HepG2 (cell line): ENCODE data around the gene ZNF683. TPM values are rescaled to one million over a fixed set of nuclear protein-coding genes. Genes with fewer than 3 reads are reported as not detected.
A peak's percentile ranks its signal among the peaks of the same experiment; 100 is the strongest.

Experiments used
- ATAC-seq: fragments of 200-7000 bp; cut with Tn5 transposase; 3 replicates; pipeline ENCODE4 v1.9.1; 2020; ENCODE audit warnings: mild to moderate bottlenecking, moderate library complexity
- BruUV-seq: library from RNA; stranded (reverse); fragments of 400-500 nt; replicated peaks from 2 replicates; lab custom pipeline; 2021; lab: Mats Ljungman, UMichigan
- CTCF ChIA-PET: fragments of 300-600 bp; formaldehyde crosslinking; extraction: SDS; loops from one replicate; lab custom pipeline; 2021; ENCODE audit warnings: low total read pairs, inconsistent platforms, low intra/inter-chr PET ratio; lab: Yijun Ruan, JAX
- POLR2A ChIA-PET: fragments of 350-600 bp; sonication (Branson Sonifier 250); formaldehyde crosslinking; loops from one replicate; lab custom pipeline; 2020; ENCODE audit warnings: antibody characterized with exemption, inconsistent platforms; lab: Yijun Ruan, JAX
- DNase-seq: peaks from one replicate; pipeline ENCODE4 v3.0.0-alpha.2; 2015; ENCODE audit warnings: low spot score
- FAIRE-seq: peaks from 3 replicates; lab custom pipeline; 2011; peaks lifted over from hg19 to GRCh38; lab: Jason Lieb, UNC
- H2AFZ ChIP-seq: one replicate; pipeline ENCODE4 v1.6.1; 2011; ENCODE audit warnings: low read length, inconsistent platforms
- H3K27ac ChIP-seq: fragments of 300-600 bp; 3 replicates; pipeline ENCODE4 v1.8.0; 2011; ENCODE audit warnings: mixed run types, mild to moderate bottlenecking, mixed read lengths, low read length, inconsistent platforms; ENCODE audit not compliant: insufficient read depth; ENCODE audit errors: extremely low read length
- H3K27me3 ChIP-seq, 2 experiments: fragments of 200-600 bp in 1 of 2; 2 replicates in 1 of 2; 3 replicates in 1 of 2; pipeline versions ENCODE4 v1.6.0 to v1.8.0; 2011; ENCODE audit warnings: low read length in 2 of 2, mild to moderate bottlenecking in 2 of 2, moderate library complexity in 2 of 2, inconsistent platforms in 1 of 2; ENCODE audit not compliant: insufficient read depth in 2 of 2, control insufficient read depth in 1 of 2
- H3K36me3 ChIP-seq, 2 experiments: fragments of 200-600 bp in 1 of 2; replicated peaks in 1 of 2; 2 replicates in 1 of 2; 3 replicates in 1 of 2; pipeline versions ENCODE4 v1.5.1 to v1.8.0; 2011; ENCODE audit warnings: low read length in 2 of 2, inconsistent platforms in 1 of 2; ENCODE audit not compliant: insufficient read depth in 2 of 2, control insufficient read depth in 1 of 2
- H3K4me1 ChIP-seq: 2 replicates; pipeline ENCODE4 v1.5.1; 2012; ENCODE audit warnings: low read length, inconsistent platforms; ENCODE audit not compliant: insufficient read depth
- H3K4me2 ChIP-seq: 2 replicates; pipeline ENCODE4 v1.6.0; 2011; ENCODE audit warnings: low read depth, low read length, inconsistent platforms
- H3K4me3 ChIP-seq, 3 experiments: fragments of 200-600 bp in 1 of 3; sonication (generic), shearing (Covaris generic) in 1 of 3; replicated peaks in 1 of 3; 2 replicates each; pipeline ENCODE4 v1.5.1; 2011 to 2016; ENCODE audit warnings: low read length in 3 of 3, inconsistent platforms in 2 of 3, low read depth in 2 of 3, mild to moderate bottlenecking in 2 of 3, control low read depth in 1 of 3, mixed read lengths in 1 of 3; ENCODE audit not compliant: insufficient read depth in 1 of 3
- H3K79me2 ChIP-seq: one replicate; pipeline ENCODE4 v1.6.1; 2011; ENCODE audit warnings: low read length, inconsistent platforms; ENCODE audit not compliant: insufficient read depth
- H3K9ac ChIP-seq: 2 replicates; pipeline ENCODE4 v1.6.0; 2011; ENCODE audit warnings: mild to moderate bottlenecking, low read depth, low read length, inconsistent platforms; ENCODE audit not compliant: insufficient read depth
- H3K9me3 ChIP-seq: 2 replicates; pipeline ENCODE4 v1.5.1; 2012; ENCODE audit warnings: mild to moderate bottlenecking, low read length
- H4K20me1 ChIP-seq: 2 replicates; pipeline ENCODE4 v1.6.0; 2011; ENCODE audit warnings: inconsistent platforms, mild to moderate bottlenecking, low read length, moderate library complexity; ENCODE audit not compliant: insufficient read depth
- ATF5 ChIP-seq: sonication (generic); formaldehyde crosslinking; IDR thresholded peaks from 2 replicates; pipeline ENCODE4 v1.4.0; 2020; ENCODE audit warnings: mild to moderate bottlenecking, low read depth, missing genetic modification reagents
- BCL3 ChIP-seq: sonication (generic); formaldehyde crosslinking; IDR thresholded peaks from 2 replicates; pipeline ENCODE4 v1.5.1; 2020; ENCODE audit warnings: mild to moderate bottlenecking, missing genetic modification reagents, moderate library complexity
- ELF1 ChIP-seq: sonication (generic); formaldehyde crosslinking; IDR thresholded peaks from 2 replicates; pipeline ENCODE4 v1.4.0; 2020; ENCODE audit warnings: missing genetic modification reagents
- FIP1L1 ChIP-seq: fragments of 200-400 bp; formaldehyde crosslinking; IDR thresholded peaks from 2 replicates; pipeline ENCODE4 v1.6.1; 2018; ENCODE audit warnings: low read depth, mild to moderate bottlenecking, low read length, moderate library complexity, borderline replicate concordance; ENCODE audit not compliant: insufficient read depth
- FOSL2 ChIP-seq: sonication (generic); formaldehyde crosslinking; IDR thresholded peaks from 2 replicates; pipeline ENCODE4 v1.4.0; 2020; ENCODE audit warnings: missing genetic modification reagents
- HIVEP1 ChIP-seq: sonication (generic); formaldehyde crosslinking; IDR thresholded peaks from 2 replicates; pipeline ENCODE4 v1.4.0; 2020; ENCODE audit warnings: mild to moderate bottlenecking, missing genetic modification reagents
- IRF2 ChIP-seq: IDR thresholded peaks from 2 replicates; pipeline ENCODE4 v1.6.1; 2018; ENCODE audit warnings: missing genetic modification reagents, missing compliant biosample characterization
- KAT8 ChIP-seq: IDR thresholded peaks from 2 replicates; pipeline ENCODE4 v1.6.1; 2016; ENCODE audit warnings: missing genetic modification reagents, missing compliant biosample characterization
- KDM2A ChIP-seq: sonication (generic); formaldehyde crosslinking; IDR thresholded peaks from 2 replicates; pipeline ENCODE4 v1.4.0; 2020; ENCODE audit warnings: low read depth, missing genetic modification reagents, borderline replicate concordance
- MAX ChIP-seq: IDR thresholded peaks from 2 replicates; pipeline ENCODE4 v1.6.1; 2012; ENCODE audit warnings: inconsistent platforms
- MED1 ChIP-seq: sonication (generic); formaldehyde crosslinking; IDR thresholded peaks from 2 replicates; pipeline ENCODE4 v1.4.0; 2020; ENCODE audit warnings: missing genetic modification reagents
- MED13 ChIP-seq: sonication (generic); formaldehyde crosslinking; IDR thresholded peaks from 2 replicates; pipeline ENCODE4 v1.5.0; 2020; ENCODE audit warnings: missing genetic modification reagents
- MXI1 ChIP-seq: IDR thresholded peaks from 3 replicates; pipeline ENCODE4 v1.6.1; 2012; ENCODE audit warnings: low read depth, low read length, inconsistent platforms, borderline replicate concordance
- PHF5A ChIP-seq: IDR thresholded peaks from one replicate; pipeline ENCODE4 v1.6.1; 2018; ENCODE audit warnings: low read depth, missing genetic modification reagents; ENCODE audit not compliant: unreplicated experiment
- PHF8 ChIP-seq: sonication (generic); formaldehyde crosslinking; IDR thresholded peaks from 2 replicates; pipeline ENCODE4 v1.5.0; 2020; ENCODE audit warnings: missing genetic modification reagents
- PPARG ChIP-seq: conservative IDR thresholded peaks from 2 replicates; pipeline ENCODE4 v1.6.1; 2016; ENCODE audit warnings: missing biosample characterization, missing genetic modification reagents
- SOX6 ChIP-seq, 2 experiments: fragments of 450-650 bp in 1 of 2; sonication (generic) in 1 of 2; formaldehyde crosslinking in 1 of 2; IDR thresholded peaks; 2 replicates each; pipeline versions ENCODE4 v1.4.0 to v1.6.1; 2017 to 2020; ENCODE audit warnings: antibody characterized with exemption in 1 of 2, mild to moderate bottlenecking in 1 of 2, missing genetic modification reagents in 1 of 2
- ZBTB38 ChIP-seq: sonication (generic); formaldehyde crosslinking; IDR thresholded peaks from 2 replicates; pipeline ENCODE4 v1.5.1; 2020; ENCODE audit warnings: mild to moderate bottlenecking, missing genetic modification reagents
- ZNF768 ChIP-seq: sonication (generic); formaldehyde crosslinking; IDR thresholded peaks from 2 replicates; pipeline ENCODE4 v1.4.0; 2020; ENCODE audit warnings: missing genetic modification reagents
- ZNF788 ChIP-seq: sonication (generic); formaldehyde crosslinking; IDR thresholded peaks from 2 replicates; pipeline ENCODE4 v1.5.0; 2020; ENCODE audit warnings: mild to moderate bottlenecking, missing genetic modification reagents, borderline replicate concordance
- WGBS: methylation state at CpG from one replicate; pipeline ENCODE4 v1.1.6; 2017; ENCODE audit warnings: low lambda C conversion rate; 5-methylcytosine and 5-hydroxymethylcytosine counted together
- in situ Hi-C: cut with HindIII; loops from 2 replicates; pipeline ENCODE4 v1.10.0; 2017; ENCODE audit warnings: low pct_unique_long_range_greater_than_20kb; ENCODE audit not compliant: extremely low pct_ligation_motif_present
- intact Hi-C: fragments of 100-400 bp; cut with micrococcal nuclease; formaldehyde crosslinking; loops from one replicate; pipeline ENCODE4 v1.10.0; 2022; ENCODE audit not compliant: unreplicated experiment
- polyA plus RNA-seq, 8 experiments: library from polyadenylated mRNA; depleted of rRNA in 3 of 8; stranded (reverse) in 7 of 8; unstranded in 1 of 8; fragments of >200 nt; fragmentation: Illumina TruSeq in 4 of 8; extraction: Trizol in 4 of 8; gene quantifications; 2 replicates each; pipeline versions ENCODE4 v1.2.1 to v1.2.3, GENCODE V29; 2011 to 2016; ENCODE audit warnings: low read depth in 4 of 8, missing spikeins in 1 of 8, mixed read lengths in 1 of 8; ENCODE audit not compliant: insufficient read depth in 1 of 8
- total RNA-seq, 5 experiments: library from RNA; depleted of rRNA; stranded (reverse); fragments of >200 nt; fragmentation: Illumina TruSeq; extraction: Trizol; gene quantifications; 2 replicates each; pipeline ENCODE4 v1.2.3, GENCODE V29; 2016; ENCODE audit warnings: low read depth in 1 of 5

The ZNF683 gene
- total and polyA plus RNA-seq, 2 of the 13 experiments (the other 11 are each of a cell fraction or from before 2014, with no cell fraction given) = not detected

- Histone ChIP-seq H3K79me2 (no peaks in the 10 kb centered on the region), H3K27me3 (peaks cover 0 to 1% of the 10 kb centered on the region in 2 experiments; a peak in 2 of 5 replicates)
- peak; percentile 77 for ATAC-seq
- TF ChIP-seq KDM2A (peak; percentile 87; the same call in 1 of the 2 replicates), MED1 (CRISPR knock-in tag) (peak; percentile 28; the same call in 1 of the 2 replicates), BCL3 (no peak), KAT8 (CRISPR knock-in tag) (peak; percentile 40; the same call in 1 of the 2 replicates), HIVEP1 (CRISPR knock-in tag) (no peak), PPARG (CRISPR knock-in tag) (0 out of 2 replicates have a peak, but pooled peaks have one; percentile 42), ATF5 (CRISPR knock-in tag) (no peak), ELF1 (CRISPR knock-in tag) (peak; percentile 55), ZBTB38 (peak; percentile 60; the same call in 1 of the 2 replicates), SOX6 (IDR thresholded peaks at IDR 0.05) (no peak), SOX6 (CRISPR knock-in tag; IDR thresholded peaks at IDR 0.05) (peak; percentile 50; the same call in 1 of the 2 replicates), IRF2 (CRISPR knock-in tag) (peak; percentile 53; the same call in 1 of the 2 replicates), PHF5A (no peak), MAX (peak; percentile 26; the same call in 1 of the 2 replicates), ZNF768 (0 out of 2 replicates have a peak, but pooled peaks have one; percentile 42), MED13 (CRISPR knock-in tag) (no peak), MXI1 (no peak), FOSL2 (CRISPR knock-in tag) (peak; percentile 54), FIP1L1 (no peak), ZNF788 (peak; percentile 30; the same call in 1 of the 2 replicates), PHF8 (no peak)
Measured at GRCh38 chr1:26363549-26364448, 8.8 kb downstream of the ZNF683 start.

More at GRCh38 chr1:26363549-26364448, 8.8 kb downstream of the ZNF683 start:
- POLR2A ChIA-PET = interaction anchor here (1.2 to 1.4 kb wide), 3 partner anchors 11 to 78 kb away, joined by 3 to 11 read pairs (median 4); no protein-coding TSS in a partner anchor
- CTCF ChIA-PET = interaction anchor here (1.0 to 4.0 kb wide), 7 partner anchors 28 to 175 kb away, joined by 3 to 51 read pairs (median 11); no protein-coding TSS in a partner anchor
- Histone ChIP-seq H3K9ac (no peak overlapping the region), H2AFZ (peak overlapping the region; percentile 55), H3K9me3 (no peaks in the 10 kb centered on the region), H3K4me2 (peak overlapping the region; percentile 52), H3K36me3 (no peaks in the 10 kb centered on the region; a peak in 1 of 5 replicates), H3K4me1 (peaks cover 57% of the 10 kb centered on the region), H3K27ac (no peak overlapping the region), H3K4me3 (0 out of 6 replicates have a peak overlapping the region, but pooled peaks of 1 of the 3 experiments have one; percentile 18), H4K20me1 (no peaks in the 10 kb centered on the region)
- no TSS peak for BruUV-seq
- intact Hi-C loops (loop anchor here (1.0 to 2.0 kb wide), 2 partner anchors 43 to 78 kb away; no protein-coding TSS in a partner anchor), in situ Hi-C loops (loop anchor here (5.0 kb wide), 2 partner anchors 41 to 76 kb away; no protein-coding TSS in a partner anchor)
- DNase-seq = peak; percentile 71
- WGBS = 20% methylated on average over 19 of the region's 26 CpGs
- peak; percentile 90 for FAIRE-seq
